HepG2 (cell line): ENCODE results near the gene EREG.

Experiments
- CTCF ChIP-seq: sonication (generic); formaldehyde crosslinking; IDR thresholded peaks from 2 replicates; pipeline ENCODE4 v1.5.0; 2020; ENCODE audit warnings: mild to moderate bottlenecking, missing genetic modification reagents, moderate library complexity
- HCFC1 ChIP-seq: fragments of 150-350 bp; IDR thresholded peaks from 2 replicates; pipeline ENCODE4 v1.6.1; 2014; ENCODE audit warnings: low read depth, low read length
- JUN ChIP-seq: sonication (generic); formaldehyde crosslinking; IDR thresholded peaks from 2 replicates; pipeline ENCODE4 v1.4.0; 2020; ENCODE audit warnings: mild to moderate bottlenecking, missing genetic modification reagents
- MLX ChIP-seq: IDR thresholded peaks from 2 replicates; pipeline ENCODE4 v1.6.1; 2016
- MYC ChIP-seq: sonication (generic); formaldehyde crosslinking; IDR thresholded peaks from 2 replicates; pipeline ENCODE4 v1.9.0; 2021; ENCODE audit warnings: missing genetic modification reagents, borderline replicate concordance
- PHF8 ChIP-seq: sonication (generic); formaldehyde crosslinking; IDR thresholded peaks from 2 replicates; pipeline ENCODE4 v1.5.0; 2020; ENCODE audit warnings: missing genetic modification reagents
- PRPF4 ChIP-seq: fragments of 200-400 bp; formaldehyde crosslinking; IDR thresholded peaks from 2 replicates; pipeline ENCODE4 v1.6.1; 2016; ENCODE audit warnings: low read length, low read depth; ENCODE audit not compliant: poor library complexity, severe bottlenecking
- RFX3 ChIP-seq: IDR thresholded peaks from 2 replicates; pipeline ENCODE4 v1.6.1; 2016; ENCODE audit warnings: missing biosample characterization, missing genetic modification reagents
- SP2 ChIP-seq: sonication (generic); formaldehyde crosslinking; IDR thresholded peaks from 2 replicates; pipeline ENCODE4 v1.5.1; 2020; ENCODE audit warnings: mild to moderate bottlenecking, missing genetic modification reagents
- SSRP1 ChIP-seq: IDR thresholded peaks from 2 replicates; pipeline ENCODE4 v1.6.1; 2016; ENCODE audit warnings: control low read depth
- ZBTB46 ChIP-seq: sonication (generic); formaldehyde crosslinking; IDR thresholded peaks from 2 replicates; pipeline ENCODE4 v1.4.0; 2020; ENCODE audit warnings: mild to moderate bottlenecking, missing genetic modification reagents, borderline replicate concordance
- ZNF274 ChIP-seq: sonication (generic); formaldehyde crosslinking; IDR thresholded peaks from 2 replicates; pipeline ENCODE4 v1.5.1; 2020; ENCODE audit warnings: mild to moderate bottlenecking, missing genetic modification reagents
- ZNF816 ChIP-seq: sonication (generic); formaldehyde crosslinking; IDR thresholded peaks from 2 replicates; pipeline ENCODE4 v1.8.0; 2022; ENCODE audit warnings: missing genetic modification reagents, mild to moderate bottlenecking, borderline replicate concordance
- ZZZ3 ChIP-seq: sonication (generic); formaldehyde crosslinking; IDR thresholded peaks from 2 replicates; pipeline ENCODE4 v1.4.0; 2020; ENCODE audit warnings: missing genetic modification reagents, mild to moderate bottlenecking, borderline replicate concordance

- TF ChIP-seq PRPF4, result no peak
- no peak for TF ChIP-seq MLX
- no peak for TF ChIP-seq ZZZ3
- TF ChIP-seq CTCF (CRISPR knock-in tag), result no peak
- TF ChIP-seq HCFC1, result no peak
- no peak for TF ChIP-seq JUN (CRISPR knock-in tag)
- no peak for TF ChIP-seq MYC (CRISPR knock-in tag)
- TF ChIP-seq ZBTB46, result no peak
- no peak for TF ChIP-seq SP2 (CRISPR knock-in tag)
- no peak for TF ChIP-seq SSRP1 (CRISPR knock-in tag)
- no peak for TF ChIP-seq RFX3
- TF ChIP-seq ZNF816 (CRISPR knock-in tag), result no peak
- TF ChIP-seq PHF8 (CRISPR knock-in tag), result no peak
- TF ChIP-seq ZNF274, result no peak
Observed at GRCh38 chr4:74435296-74435695, 70.4 kb downstream of the EREG start.
